ENCODE data around the gene HTRA3.

HTRA3 gene

GRCh38 chr4:8266508-8266907 is 3.0 kb upstream of the HTRA3 start:
- DNase-seq (ENCODE audit: low read depth in 3 of 3), result no peak

- no peak for DNase-seq (ENCODE audit: low read depth in 3 of 3)
Measured at GRCh38 chr4:8267077-8267476, 2.5 kb upstream of the HTRA3 start.

- DNase-seq (ENCODE audit: low read depth in 3 of 3), result no peak
Measured at GRCh38 chr4:8268211-8268610, 1.3 kb upstream of the HTRA3 start.

- no peak for DNase-seq (ENCODE audit: low read depth in 3 of 3)
Measured at GRCh38 chr4:8268901-8269534, 536 bp upstream of the HTRA3 start.

GRCh38 chr4:8270418-8270771 is 841 bp downstream of the HTRA3 start:
- DNase-seq (ENCODE audit: low read depth in 3 of 3), result no peak

GRCh38 chr4:8270912-8271815 is 1.6 kb downstream of the HTRA3 start:
- DNase-seq (ENCODE audit: low read depth in 3 of 3), result no peak

- no peak for DNase-seq (ENCODE audit: low read depth in 3 of 3)
Measured at GRCh38 chr4:8271821-8272220, 2.3 kb downstream of the HTRA3 start.

- DNase-seq (ENCODE audit: low read depth in 3 of 3), result no peak
Measured at GRCh38 chr4:8272472-8273428, 3.2 kb downstream of the HTRA3 start.

- no peak for DNase-seq (ENCODE audit: low read depth in 3 of 3)
Measured at GRCh38 chr4:8273450-8273849, 3.9 kb downstream of the HTRA3 start.

GRCh38 chr4:8274066-8274652 is 4.6 kb downstream of the HTRA3 start:
- no peak for DNase-seq (ENCODE audit: low read depth in 3 of 3)

- no peak for DNase-seq (ENCODE audit: low read depth in 3 of 3)
Measured at GRCh38 chr4:8274765-8275547, 5.4 kb downstream of the HTRA3 start.

GRCh38 chr4:8275548-8275910 is 6.0 kb downstream of the HTRA3 start:
- DNase-seq (ENCODE audit: low read depth in 3 of 3), result no peak

- DNase-seq (ENCODE audit: low read depth in 3 of 3), result no peak
Measured at GRCh38 chr4:8276358-8277240, 7.0 kb downstream of the HTRA3 start.

GRCh38 chr4:8277356-8278008 is 7.9 kb downstream of the HTRA3 start:
- DNase-seq (ENCODE audit: low read depth in 3 of 3), result no peak

GRCh38 chr4:8278009-8278395 is 8.4 kb downstream of the HTRA3 start:
- DNase-seq (ENCODE audit: low read depth in 3 of 3), result no peak

- DNase-seq (ENCODE audit: low read depth in 3 of 3), result no peak
Measured at GRCh38 chr4:8278421-8279287, 9.1 kb downstream of the HTRA3 start.

- DNase-seq (ENCODE audit: low read depth in 3 of 3), result no peak
Measured at GRCh38 chr4:8279321-8280157, 10.0 kb downstream of the HTRA3 start.

Data from stimulated activated CD4-positive, alpha-beta T cell treated with anti-CD3 and anti-CD28 coated beads, TNF-alpha, amount 100 ng/mL, for 4 hours (primary cell).